Gastrocnemius medialis (tissue), 4 donors: ENCODE results near the gene SOAT1. TPM values are rescaled to one million over a fixed set of nuclear protein-coding genes. Genes with fewer than 3 reads are reported as not detected.
"Not testable (repeated sequence)": the region's sequence is repeated elsewhere in the genome, so short reads cannot be mapped to it uniquely, and the experiment has no call there.

Experiments used
- ATAC-seq, 2 donors: fragments of 150-250 bp; one replicate each; pipeline ENCODE4 v1.9.1; 2016
- DNase-seq, 2 donors: peaks; one replicate each; pipeline ENCODE4 v3.0.0-alpha.2; 2019
- H3K27ac ChIP-seq, 4 donors: fragments of 200-600 bp; sonication (generic); 1 replicate in 1 of 4; 2 replicates in 3 of 4; pipeline ENCODE4 v1.5.1; 2016 to 2018; ENCODE audit warnings: mild to moderate bottlenecking in 2 of 4, moderate library complexity in 1 of 4
- H3K27me3 ChIP-seq, 3 donors: fragments of 200-600 bp; sonication (generic) in 2 of 3; 1 replicate in 1 of 3; 2 replicates in 2 of 3; pipeline versions ENCODE4 v1.5.1 to v1.6.0; 2016 to 2019; ENCODE audit warnings: mild to moderate bottlenecking in 1 of 3, moderate library complexity in 1 of 3
- H3K36me3 ChIP-seq, 2 donors: fragments of 200-600 bp; sonication (generic) in 1 of 2; one replicate each; pipeline ENCODE4 v1.5.1; 2017 to 2018
- H3K4me1 ChIP-seq, 2 donors: fragments of 200-600 bp; sonication (generic) in 1 of 2; one replicate each; pipeline ENCODE4 v1.5.1; 2016 to 2017; ENCODE audit warnings: mild to moderate bottlenecking in 2 of 2
- H3K4me3 ChIP-seq, 4 donors: fragments of 200-600 bp; sonication (generic) in 3 of 4; 1 replicate in 1 of 4; 2 replicates in 3 of 4; pipeline ENCODE4 v1.5.1; 2016 to 2019; ENCODE audit warnings: mild to moderate bottlenecking in 2 of 4
- H3K9me3 ChIP-seq, 3 donors: fragments of 200-600 bp; sonication (generic) in 2 of 3; 1 replicate in 1 of 3; 2 replicates in 2 of 3; pipeline ENCODE4 v1.5.1; 2016 to 2019
- POLR2A ChIP-seq, 2 donors: fragments of 450-650 bp; IDR thresholded peaks; one replicate each; pipeline ENCODE4 v1.6.1; 2017; ENCODE audit warnings: antibody characterized with exemption in 2 of 2, mild to moderate bottlenecking in 2 of 2, moderate library complexity in 2 of 2
- in situ Hi-C, 4 donors: fragments of 200-750 bp; cut with MboI; loops; one replicate each; pipeline versions ENCODE4 v1.15.0 to v1.8.0; 2017; ENCODE audit warnings: low sequenced_read_pairs in 4 of 4
- intact Hi-C: fragments of 100-400 bp; cut with DNase I; formaldehyde crosslinking; loops from one replicate; pipeline ENCODE4 v1.15.1; 2023; ENCODE audit warnings: low total_unique reads
- total RNA-seq, 4 donors: library from RNA; depleted of rRNA; stranded (reverse); fragments of >200 nt; gene quantifications; one replicate each; pipeline versions ENCODE4 v1.1.0 to v1.2.3, GENCODE V29; 2016
- TF ChIP-seq, protein P1 (sequence below), 5 experiments: fragments of 450-650 bp in 3 of 5; fragments of 200-600 bp in 2 of 5; sonication (generic) in 2 of 5; IDR thresholded peaks in 4 of 5; conservative IDR thresholded peaks in 1 of 5; 1 replicate in 4 of 5; 2 replicates in 1 of 5; pipeline ENCODE4 v1.5.1; 2016 to 2019; ENCODE audit warnings: antibody characterized with exemption in 5 of 5, mild to moderate bottlenecking in 3 of 5, moderate library complexity in 3 of 5

The SOAT1 gene
- 10 to 100 TPM in 1 of 4 donors, 1 to 10 TPM in 3; 5.2 to 11.7 (median 6.4) TPM for total RNA-seq

DNA sequence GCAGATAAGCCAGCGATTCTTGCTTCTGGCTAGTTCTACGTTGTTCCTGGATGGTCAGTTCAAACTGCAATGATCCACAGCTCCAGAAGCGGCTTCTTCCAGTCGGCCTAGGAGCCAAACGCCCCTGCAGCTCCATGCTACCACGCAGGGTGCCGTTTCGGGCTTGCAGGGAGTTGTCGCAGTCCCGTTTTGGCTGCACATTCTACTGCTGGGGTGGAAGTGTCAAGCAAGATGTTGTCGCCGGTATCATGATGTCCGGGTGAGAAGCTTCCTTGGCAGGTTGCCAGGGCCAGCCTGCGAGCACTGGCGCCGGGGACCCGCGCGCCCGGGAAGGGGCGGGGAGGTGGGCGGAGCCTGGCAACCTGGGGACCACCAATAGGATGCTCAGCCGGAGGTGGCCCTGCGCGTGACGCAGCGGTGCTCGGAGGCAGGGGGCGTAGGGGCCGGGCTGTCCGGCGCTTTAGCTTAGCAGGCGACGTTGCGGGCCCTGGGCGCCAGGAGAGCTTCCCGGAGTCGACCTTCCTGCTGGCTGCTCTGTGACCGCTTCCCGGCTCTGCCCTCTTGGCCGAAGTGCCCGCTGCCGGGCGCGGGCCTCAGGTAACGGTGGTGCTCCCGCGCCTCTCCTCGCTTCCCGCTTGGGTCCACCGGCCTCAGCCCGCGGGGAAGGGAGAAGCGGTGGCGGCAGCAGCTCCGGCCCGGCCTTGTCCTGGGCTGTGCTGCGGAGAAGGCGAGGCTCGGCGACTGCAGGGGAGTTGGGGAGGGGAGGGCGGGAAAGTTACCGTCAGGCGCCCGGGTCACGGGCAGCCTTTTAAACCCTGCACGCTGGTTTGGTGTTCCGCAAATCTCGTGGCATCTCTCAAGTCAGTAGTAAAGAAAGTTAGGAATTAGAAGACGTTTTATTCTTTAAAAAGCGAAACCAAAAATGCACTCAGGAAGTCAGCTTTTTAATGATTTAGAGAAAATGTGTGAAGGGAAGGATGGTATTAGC is at the start of gene SOAT1:
SOAT1 (plus strand) TSS at position 458 of the 988 bp plus-strand sequence. CDS start 8,888 bp downstream, outside the sequence.
- H3K4me1 ChIP-seq, result peaks cover 6 to 7% of the 10 kb centered on the region in 2 donors
- in situ Hi-C loops, result no loop called here

DNA sequence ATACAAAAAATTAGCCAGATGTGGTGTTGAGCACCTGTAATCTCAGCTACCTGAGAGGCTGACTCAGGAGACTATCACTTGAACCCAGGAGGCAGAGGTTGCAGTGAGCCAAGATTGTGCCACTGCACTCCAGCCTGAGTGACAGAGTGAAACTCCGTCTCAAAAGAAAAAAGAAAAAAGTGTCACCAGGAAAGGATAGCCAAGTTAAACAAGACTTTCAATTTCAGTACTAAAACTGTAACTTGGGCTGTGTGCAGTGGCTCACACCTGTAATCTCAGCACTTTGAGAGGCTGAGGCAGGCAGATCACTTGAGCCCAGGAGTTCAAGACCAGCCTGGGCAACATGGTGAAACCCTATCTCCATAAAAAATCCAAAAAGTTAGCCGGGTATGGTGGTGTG is 48.2 kb upstream of the SOAT1 start:
- in situ Hi-C loops, result loop anchor here in 1 of 4 donors (25.0 kb wide), 1 partner anchor 117 kb away; the partner anchor contains the start of gene AXDND1
- H3K4me1 ChIP-seq, H3K9me3 ChIP-seq, intact Hi-C loops, H3K27ac ChIP-seq, ATAC-seq, DNase-seq, H3K4me3 ChIP-seq, H3K27me3 ChIP-seq, H3K36me3 ChIP-seq: not testable (repeated sequence)

More for the DNA sequence above, at the start of gene SOAT1:
- TF ChIP-seq, protein P1, sequence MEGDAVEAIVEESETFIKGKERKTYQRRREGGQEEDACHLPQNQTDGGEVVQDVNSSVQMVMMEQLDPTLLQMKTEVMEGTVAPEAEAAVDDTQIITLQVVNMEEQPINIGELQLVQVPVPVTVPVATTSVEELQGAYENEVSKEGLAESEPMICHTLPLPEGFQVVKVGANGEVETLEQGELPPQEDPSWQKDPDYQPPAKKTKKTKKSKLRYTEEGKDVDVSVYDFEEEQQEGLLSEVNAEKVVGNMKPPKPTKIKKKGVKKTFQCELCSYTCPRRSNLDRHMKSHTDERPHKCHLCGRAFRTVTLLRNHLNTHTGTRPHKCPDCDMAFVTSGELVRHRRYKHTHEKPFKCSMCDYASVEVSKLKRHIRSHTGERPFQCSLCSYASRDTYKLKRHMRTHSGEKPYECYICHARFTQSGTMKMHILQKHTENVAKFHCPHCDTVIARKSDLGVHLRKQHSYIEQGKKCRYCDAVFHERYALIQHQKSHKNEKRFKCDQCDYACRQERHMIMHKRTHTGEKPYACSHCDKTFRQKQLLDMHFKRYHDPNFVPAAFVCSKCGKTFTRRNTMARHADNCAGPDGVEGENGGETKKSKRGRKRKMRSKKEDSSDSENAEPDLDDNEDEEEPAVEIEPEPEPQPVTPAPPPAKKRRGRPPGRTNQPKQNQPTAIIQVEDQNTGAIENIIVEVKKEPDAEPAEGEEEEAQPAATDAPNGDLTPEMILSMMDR (IDR thresholded peaks at IDR 0.05 in 4 of 5, conservative IDR thresholded peaks at IDR 0.05 in 1 of 5), result peak in 3 of 5 experiments; percentile 9 to 13 (median 12)
- peak; percentile 75 to 90 for TF ChIP-seq POLR2A (IDR thresholded peaks at IDR 0.05)
- peak; percentile 88 to 89 for ATAC-seq
- intact Hi-C loops, result loop anchor here (2.0 to 5.0 kb wide), 2 partner anchors 74 to 213 kb away; partner anchors contain the start of gene AXDND1
- Histone ChIP-seq H3K9me3 (no peaks in the 10 kb centered on the region), H3K27me3 (no peaks in the 10 kb centered on the region), H3K4me3 (peak within 1 kb of the TSS; percentile 81 to 92 (median 86)), H3K27ac (peak within 1 kb of the TSS; percentile 87 to 91 (median 89)), H3K36me3 (no peaks in the 10 kb centered on the region)
- peak; percentile 86 to 92 for DNase-seq

DNA sequence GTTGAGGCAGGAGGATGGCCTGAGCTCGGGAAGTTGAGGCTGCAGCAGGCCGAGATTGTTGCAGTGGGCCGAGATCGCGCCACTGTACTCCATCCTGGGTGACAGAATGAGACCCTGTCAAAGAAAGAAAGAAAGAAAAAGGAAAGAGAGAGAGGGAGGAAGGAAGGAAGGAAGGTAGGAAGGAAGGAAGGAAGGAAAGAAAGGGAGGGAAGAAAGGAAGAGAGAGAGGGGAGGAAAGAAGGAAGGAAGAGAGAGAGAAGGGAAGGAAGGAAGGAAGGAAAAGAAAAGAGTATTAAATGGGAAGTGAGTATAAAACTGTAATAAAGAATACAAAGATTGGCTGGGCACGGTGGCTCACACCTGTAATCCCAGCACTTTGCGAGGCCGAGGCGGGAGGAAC is 45.7 kb upstream of the SOAT1 start:
- Histone ChIP-seq H3K27ac (no peak overlapping the region), H3K9me3 (no peaks in the 10 kb centered on the region), H3K36me3 (no peaks in the 10 kb centered on the region), H3K4me3 (no peak overlapping the region), H3K27me3 (no peaks in the 10 kb centered on the region), H3K4me1 (no peaks in the 10 kb centered on the region)
- intact Hi-C loops, result no loop called here
- in situ Hi-C loops, result loop anchor here in 1 of 4 donors (25.0 kb wide), 1 partner anchor 114 kb away; the partner anchor contains the start of gene AXDND1
- DNase-seq (no peak), ATAC-seq (no peak)
- TF ChIP-seq, protein P1 (IDR thresholded peaks at IDR 0.05 in 4 of 5, conservative IDR thresholded peaks at IDR 0.05 in 1 of 5), result no peak

DNA sequence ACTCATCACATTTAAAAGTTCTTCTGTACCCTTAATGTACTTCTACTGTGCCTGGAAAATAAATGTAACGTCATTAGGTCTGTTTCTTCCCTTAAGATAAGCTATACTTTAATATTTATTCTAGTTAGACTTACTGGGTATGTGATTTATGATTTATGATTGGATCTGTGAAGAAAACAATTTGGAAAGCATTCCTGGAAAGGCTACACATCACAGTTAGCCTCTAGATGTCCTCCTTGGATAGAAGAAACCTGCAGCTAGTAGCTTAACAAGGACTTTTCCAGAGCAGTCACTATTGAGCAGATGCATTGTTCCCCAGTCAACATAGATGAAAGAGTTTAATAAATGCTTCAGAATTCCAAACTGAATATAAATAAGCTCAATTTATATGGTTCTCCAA is 41.9 kb upstream of the SOAT1 start:
- DNase-seq (no peak), ATAC-seq (peak; percentile 46 to 60)
- Histone ChIP-seq H3K27ac (no peak overlapping the region), H3K36me3 (no peaks in the 10 kb centered on the region), H3K9me3 (no peaks in the 10 kb centered on the region), H3K27me3 (no peaks in the 10 kb centered on the region), H3K4me1 (no peaks in the 10 kb centered on the region), H3K4me3 (no peak overlapping the region)
- no peak for TF ChIP-seq POLR2A (IDR thresholded peaks at IDR 0.05)
- TF ChIP-seq, protein P1 (IDR thresholded peaks at IDR 0.05 in 4 of 5, conservative IDR thresholded peaks at IDR 0.05 in 1 of 5), result peak in 2 of 5 experiments; percentile 28 to 34
- intact Hi-C loops, result loop anchor here (5.0 kb wide), 1 partner anchor 116 kb away; the partner anchor contains the start of gene AXDND1
- in situ Hi-C loops, result no loop called here

DNA sequence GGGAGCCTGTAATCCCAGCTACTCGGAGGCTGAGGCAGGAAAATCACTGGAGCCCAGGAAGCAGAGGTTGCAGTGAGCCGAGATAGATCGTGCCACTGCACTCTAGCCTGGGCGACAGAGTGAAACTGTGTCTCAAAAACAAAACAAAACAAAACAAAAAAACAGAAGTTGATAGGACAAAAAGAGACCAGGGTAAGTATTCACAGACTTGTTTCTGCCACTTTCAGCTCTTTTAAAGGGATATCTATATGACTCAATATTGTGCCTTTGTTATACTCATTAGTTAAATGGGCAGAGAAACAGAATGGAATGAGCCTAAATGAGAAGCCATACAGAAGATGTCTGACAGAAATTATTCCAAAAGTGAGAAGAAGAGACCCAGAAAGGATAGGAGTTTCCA is 41.0 kb upstream of the SOAT1 start:
- TF ChIP-seq, protein P1 (IDR thresholded peaks at IDR 0.05 in 4 of 5, conservative IDR thresholded peaks at IDR 0.05 in 1 of 5), result no peak
- TF ChIP-seq POLR2A (IDR thresholded peaks at IDR 0.05), result no peak
- H3K9me3 ChIP-seq, result no peaks in the 10 kb centered on the region
- no peaks in the 10 kb centered on the region for H3K4me1 ChIP-seq
- H3K4me3 ChIP-seq, result no peak overlapping the region
- no peak for ATAC-seq
- intact Hi-C loops, result loop anchor here (5.0 kb wide), 1 partner anchor 115 kb away; the partner anchor contains the start of gene AXDND1
- H3K36me3 ChIP-seq, result no peaks in the 10 kb centered on the region
- no peak for DNase-seq
- in situ Hi-C loops, result no loop called here
- no peak overlapping the region for H3K27ac ChIP-seq
- no peaks in the 10 kb centered on the region for H3K27me3 ChIP-seq
